Measurements from ENCODE around the gene GSC2.
A peak's percentile ranks its signal among the peaks of the same experiment; 100 is the strongest.
"Not testable (repeated sequence)": the region's sequence is repeated elsewhere in the genome, so short reads cannot be mapped to it uniquely, and the experiment has no call there.

The GSC2 gene

DNA sequence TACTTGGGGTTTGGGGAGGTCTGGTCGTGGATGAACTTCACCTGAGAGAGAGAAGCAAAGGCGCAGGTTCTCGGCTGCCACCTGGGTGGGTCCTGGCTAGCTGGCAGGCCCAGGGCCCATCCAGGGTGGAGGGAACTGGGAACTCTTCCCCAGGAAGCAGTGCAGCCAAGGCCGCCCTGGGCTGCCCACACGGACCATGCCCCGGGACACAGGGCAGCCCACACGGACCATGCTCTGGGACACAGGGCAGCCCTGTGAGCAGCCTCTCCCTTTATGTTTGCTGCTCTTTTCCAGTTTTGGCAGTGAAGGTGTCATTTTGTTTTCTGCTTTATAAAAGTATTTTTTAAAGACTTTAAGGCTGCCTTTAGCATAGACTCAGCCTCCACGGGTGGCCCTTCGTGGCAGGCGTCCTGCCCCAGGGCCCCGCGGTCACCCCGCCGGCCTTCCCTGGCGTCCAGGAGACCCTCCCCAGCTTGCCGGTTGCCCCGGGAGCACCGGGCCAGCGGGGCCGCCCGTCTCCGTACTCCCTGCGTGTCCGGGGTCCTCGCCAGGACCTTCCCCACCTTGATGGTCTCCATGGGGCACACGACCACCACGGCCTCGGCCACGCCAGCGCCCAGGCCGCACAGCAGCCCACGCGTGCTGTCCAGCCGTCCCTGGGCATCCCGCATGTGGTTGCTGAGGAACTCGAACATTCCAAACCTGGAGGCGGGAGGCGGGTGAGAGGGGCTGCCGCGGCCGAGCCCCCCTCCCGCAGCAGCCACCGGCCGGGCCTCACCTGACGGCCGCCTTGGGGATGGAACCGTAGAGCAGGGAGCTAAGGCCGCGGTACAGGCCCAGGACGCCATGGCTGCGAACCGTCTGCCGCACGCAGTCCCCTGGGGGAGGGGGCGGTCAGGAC lies 27.3 kb upstream of the GSC2 start:
- DNase-seq = no peak

DNA sequence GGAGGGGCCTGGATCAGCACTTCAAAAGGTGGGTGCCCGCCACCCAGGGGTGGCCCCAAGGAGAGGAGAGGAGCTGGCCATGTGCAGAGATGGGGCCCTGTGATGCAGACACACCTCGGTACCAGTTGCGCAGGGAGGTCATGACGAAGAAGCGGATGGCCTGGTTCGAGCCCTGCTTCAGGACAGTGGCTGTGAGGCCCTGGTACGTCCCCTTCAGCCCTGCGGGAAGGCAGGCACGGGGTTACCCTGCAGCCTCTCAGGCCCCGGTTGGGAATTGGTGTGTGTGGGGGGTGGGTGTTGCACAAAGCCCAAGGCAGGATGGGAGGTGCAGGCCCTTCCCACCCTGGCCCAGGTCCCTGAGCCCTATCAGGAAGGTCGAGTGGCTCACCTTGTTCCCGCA lies 26.6 kb upstream of the GSC2 start:
- DNase-seq = no peak

- DNase-seq = no peak
Observed at GRCh38 chr22:19176175-19176643, 26.1 kb upstream of the GSC2 start.

GRCh38 chr22:19175602-19176174 lies 25.6 kb upstream of the GSC2 start:
- no peak for DNase-seq

- DNase-seq = no peak
Observed at GRCh38 chr22:19175026-19175601, 25.0 kb upstream of the GSC2 start.

DNA sequence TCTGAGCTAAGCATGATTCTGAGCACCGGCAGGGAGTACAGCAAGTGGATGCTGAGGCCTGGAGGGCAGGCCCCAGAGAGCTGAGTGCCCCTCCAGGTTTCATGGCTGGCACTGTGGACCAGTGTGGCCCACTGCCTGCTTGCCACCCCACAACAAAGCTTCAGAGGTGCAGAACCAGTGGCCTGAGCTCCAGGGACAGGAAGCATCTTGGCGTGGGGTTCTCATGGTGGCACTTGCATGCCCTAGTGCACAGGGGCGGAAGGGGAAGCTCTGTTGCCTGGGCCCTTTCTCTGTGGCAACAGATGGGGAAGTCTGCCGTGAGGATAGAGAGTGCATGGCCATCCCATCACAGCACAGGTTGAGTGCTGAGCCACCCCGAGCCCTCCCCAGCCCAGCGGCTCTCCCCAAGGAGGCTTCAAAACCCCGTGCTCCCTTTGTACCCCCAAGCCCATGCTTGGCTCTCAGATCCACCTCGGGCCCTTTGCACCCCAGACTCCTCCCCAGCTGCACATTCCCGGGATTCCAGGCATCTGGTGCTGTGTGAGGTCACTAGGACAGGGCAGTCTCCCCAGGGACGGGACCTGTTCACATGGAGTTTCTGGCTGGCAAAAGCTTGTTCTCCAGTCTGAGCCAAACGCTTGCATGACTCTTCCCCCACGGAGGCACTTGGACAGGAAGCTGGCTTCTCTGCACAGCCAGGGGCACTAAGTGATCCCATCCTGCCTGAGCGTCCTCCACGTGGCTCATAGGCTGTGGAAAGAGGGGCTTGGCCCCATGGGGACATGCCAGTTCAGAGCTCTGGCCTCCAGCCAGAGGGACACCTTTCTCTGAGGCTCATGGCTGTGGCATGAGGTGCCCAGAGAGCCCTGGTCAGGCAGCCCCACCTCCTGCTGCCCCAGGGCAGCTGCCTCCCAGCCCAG lies 24.3 kb upstream of the GSC2 start:
- no peak for DNase-seq

DNA sequence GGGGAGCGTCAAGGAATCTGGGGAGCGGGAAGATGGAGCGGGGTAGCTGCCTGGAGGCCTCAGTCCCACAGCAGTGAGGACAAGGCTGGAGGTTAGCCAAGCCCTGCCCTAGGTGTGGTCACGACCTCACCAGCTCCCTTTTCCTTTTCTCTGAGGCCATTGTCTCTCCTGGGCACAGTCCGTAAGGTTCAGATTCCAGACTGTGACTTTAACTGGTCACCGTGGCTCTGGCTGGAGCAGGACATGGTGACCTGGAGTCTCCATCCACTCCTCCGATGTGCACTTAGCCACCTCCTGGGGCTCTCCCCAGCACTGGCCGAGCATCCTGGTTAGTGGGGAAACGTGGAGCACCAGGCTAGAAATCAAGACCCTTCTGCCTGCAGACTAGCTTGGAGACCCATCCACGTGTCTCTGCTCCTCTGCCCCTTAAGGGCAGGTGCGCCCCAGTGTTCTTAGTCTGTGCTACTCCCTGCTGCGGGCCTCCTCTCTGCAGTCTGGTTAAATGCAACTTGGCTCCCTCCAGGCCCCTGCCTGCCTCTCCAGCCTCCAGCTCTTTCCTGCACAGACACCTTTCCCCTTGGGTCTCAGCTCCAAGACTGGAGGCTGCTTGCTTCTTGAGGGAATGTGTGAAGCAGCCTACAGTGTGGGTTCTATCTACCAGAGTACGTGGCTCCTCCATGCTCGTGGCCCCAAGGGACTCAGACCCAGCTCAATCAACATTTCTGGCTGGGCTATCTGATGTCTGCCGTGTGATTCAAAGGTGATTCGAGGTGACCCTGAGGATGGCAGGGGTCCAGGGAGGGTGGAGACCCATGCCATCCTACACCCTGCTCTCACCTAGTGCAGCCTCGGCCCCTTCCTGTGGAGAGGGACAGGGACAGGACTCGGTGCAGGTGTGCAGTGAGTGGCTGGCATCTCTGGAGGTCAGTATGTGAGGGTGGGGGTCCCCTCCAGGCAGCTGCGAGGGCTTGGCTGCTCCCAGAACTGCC lies 23.2 kb upstream of the GSC2 start:
- no peak for DNase-seq

GRCh38 chr22:19172213-19173046 lies 22.3 kb upstream of the GSC2 start:
- DNase-seq = no peak

DNA sequence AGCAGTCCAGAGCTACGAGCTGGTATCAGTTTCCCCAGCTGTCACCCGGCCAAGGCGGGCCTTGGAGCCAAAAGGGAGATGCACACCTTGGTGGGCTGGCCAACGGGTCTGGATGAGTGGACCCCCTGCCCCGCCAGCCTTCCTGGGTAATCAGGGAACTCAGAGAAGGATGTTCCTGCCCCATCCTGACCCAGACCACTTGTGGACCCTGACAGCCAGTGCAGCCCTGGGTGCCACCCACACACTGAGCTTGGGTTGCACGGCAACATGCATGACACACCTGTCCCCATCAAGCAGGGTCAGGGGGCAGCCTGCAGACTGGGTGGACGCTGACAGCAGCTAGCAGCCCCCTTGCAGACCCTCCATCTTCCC lies 19.8 kb upstream of the GSC2 start:
- DNase-seq = no peak

GRCh38 chr22:19169002-19169946 lies 19.2 kb upstream of the GSC2 start:
- no peak for DNase-seq

- peak in 1 of 2 experiments; percentile 30 for DNase-seq
Observed at GRCh38 chr22:19168088-19168890, 18.2 kb upstream of the GSC2 start.

- no peak for DNase-seq
Observed at GRCh38 chr22:19167106-19167869, 17.2 kb upstream of the GSC2 start.

DNA sequence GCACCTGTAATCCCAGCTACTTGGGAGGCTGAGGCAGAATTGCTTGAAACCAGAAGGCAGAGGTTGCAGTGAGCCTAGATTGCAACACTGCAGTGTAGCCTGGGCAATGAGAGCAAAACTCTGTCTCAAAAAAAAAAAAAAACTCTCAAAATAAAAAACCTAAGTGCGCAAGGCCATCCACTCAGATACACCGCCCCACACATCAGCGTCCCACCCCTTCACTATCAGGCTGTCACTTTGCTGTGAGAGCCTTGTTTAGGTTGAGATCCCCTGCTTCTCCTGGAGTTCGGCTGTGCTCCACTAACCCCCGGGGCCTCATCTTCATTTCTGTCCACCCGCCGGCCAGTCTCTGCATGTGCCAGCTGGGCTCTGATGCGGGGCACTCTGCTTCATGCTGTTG lies 16.3 kb upstream of the GSC2 start:
- no peak for DNase-seq

- DNase-seq = no peak
Observed at GRCh38 chr22:19164425-19164824, 14.3 kb upstream of the GSC2 start.

DNA sequence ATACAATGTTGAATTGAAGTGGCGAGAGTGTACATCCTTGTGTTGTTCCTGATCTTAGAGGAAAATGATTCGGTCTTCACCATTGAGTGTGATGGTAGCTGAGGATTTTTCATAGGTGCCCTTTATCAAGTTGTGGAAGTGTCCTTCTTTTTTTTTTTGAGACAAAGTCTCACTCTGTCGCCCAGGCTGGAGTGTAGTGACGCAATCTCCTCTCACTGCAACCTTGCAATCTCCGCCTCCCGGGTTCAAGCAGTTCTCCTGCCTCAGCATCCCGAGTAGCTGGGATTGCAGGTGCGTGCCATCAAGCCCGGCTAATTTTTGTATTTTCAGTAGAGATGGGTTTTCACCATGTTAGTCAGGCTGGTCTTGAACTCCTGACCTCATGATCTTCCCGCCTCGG lies 8.6 kb upstream of the GSC2 start:
- DNase-seq = not testable (repeated sequence)

GRCh38 chr22:19156109-19156508 lies 6.0 kb upstream of the GSC2 start:
- not testable (repeated sequence) for DNase-seq

- DNase-seq = no peak
Observed at GRCh38 chr22:19152942-19153883, 3.1 kb upstream of the GSC2 start.

Data from NCI-H1930 (cell line).